Ishikawa (cell line): Measurements from ENCODE around the gene ADIG.

Experiments used
- CEBPB ChIP-seq: IDR thresholded peaks from 2 replicates; pipeline ENCODE4 v1.6.1; 2012
- EGR1 ChIP-seq: IDR thresholded peaks from 2 replicates; pipeline ENCODE4 v1.6.1; 2012
- EP300 ChIP-seq: IDR thresholded peaks from 2 replicates; pipeline ENCODE4 v1.6.1; 2012; ENCODE audit warnings: borderline replicate concordance
- NFIC ChIP-seq: IDR thresholded peaks from 2 replicates; pipeline ENCODE4 v1.6.1; 2012
- RAD21 ChIP-seq: IDR thresholded peaks from 2 replicates; pipeline ENCODE4 v1.6.1; 2012; ENCODE audit warnings: low read depth
- TAF1 ChIP-seq: IDR thresholded peaks from 2 replicates; pipeline ENCODE4 v1.6.1; 2012; ENCODE audit warnings: low read depth, mild to moderate bottlenecking
- TCF12 ChIP-seq: IDR thresholded peaks from 2 replicates; pipeline ENCODE4 v1.6.1; 2012; ENCODE audit warnings: low read depth
- TEAD4 ChIP-seq: IDR thresholded peaks from 2 replicates; pipeline ENCODE4 v1.6.1; 2012
- YY1 ChIP-seq: IDR thresholded peaks from 2 replicates; pipeline ENCODE4 v1.6.1; 2012; ENCODE audit warnings: low read depth
- TF ChIP-seq, protein P1 (sequence below): IDR thresholded peaks from 2 replicates; pipeline ENCODE4 v1.6.1; 2012; ENCODE audit warnings: low read depth, mild to moderate bottlenecking
- TF ChIP-seq, protein P2 (sequence below): IDR thresholded peaks from 2 replicates; pipeline ENCODE4 v1.6.1; 2012
- TF ChIP-seq, protein P3 (sequence below): IDR thresholded peaks from 2 replicates; pipeline ENCODE4 v1.6.1; 2012

DNA sequence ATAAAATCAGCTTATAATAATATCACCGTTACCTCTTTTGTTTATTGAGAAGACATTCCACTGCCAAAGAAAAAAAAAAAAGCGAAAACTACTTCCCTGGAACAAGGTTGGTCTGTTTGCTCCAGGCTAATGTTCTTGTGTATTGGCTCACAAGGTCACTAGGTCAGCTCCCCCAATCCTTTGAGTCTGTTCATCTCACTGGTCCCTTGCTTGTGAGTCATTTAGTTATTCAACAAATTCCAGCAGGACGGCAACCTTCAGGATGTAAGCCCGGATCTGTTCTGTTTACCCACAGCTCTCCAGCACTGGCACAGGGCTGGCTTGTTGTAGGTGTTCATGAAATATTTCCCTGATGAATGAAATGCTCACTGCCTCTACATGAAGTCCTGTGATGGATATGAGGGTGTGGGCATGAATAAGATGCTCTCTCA, 23.9 kb downstream of the ADIG start:
- TF ChIP-seq, protein P1, sequence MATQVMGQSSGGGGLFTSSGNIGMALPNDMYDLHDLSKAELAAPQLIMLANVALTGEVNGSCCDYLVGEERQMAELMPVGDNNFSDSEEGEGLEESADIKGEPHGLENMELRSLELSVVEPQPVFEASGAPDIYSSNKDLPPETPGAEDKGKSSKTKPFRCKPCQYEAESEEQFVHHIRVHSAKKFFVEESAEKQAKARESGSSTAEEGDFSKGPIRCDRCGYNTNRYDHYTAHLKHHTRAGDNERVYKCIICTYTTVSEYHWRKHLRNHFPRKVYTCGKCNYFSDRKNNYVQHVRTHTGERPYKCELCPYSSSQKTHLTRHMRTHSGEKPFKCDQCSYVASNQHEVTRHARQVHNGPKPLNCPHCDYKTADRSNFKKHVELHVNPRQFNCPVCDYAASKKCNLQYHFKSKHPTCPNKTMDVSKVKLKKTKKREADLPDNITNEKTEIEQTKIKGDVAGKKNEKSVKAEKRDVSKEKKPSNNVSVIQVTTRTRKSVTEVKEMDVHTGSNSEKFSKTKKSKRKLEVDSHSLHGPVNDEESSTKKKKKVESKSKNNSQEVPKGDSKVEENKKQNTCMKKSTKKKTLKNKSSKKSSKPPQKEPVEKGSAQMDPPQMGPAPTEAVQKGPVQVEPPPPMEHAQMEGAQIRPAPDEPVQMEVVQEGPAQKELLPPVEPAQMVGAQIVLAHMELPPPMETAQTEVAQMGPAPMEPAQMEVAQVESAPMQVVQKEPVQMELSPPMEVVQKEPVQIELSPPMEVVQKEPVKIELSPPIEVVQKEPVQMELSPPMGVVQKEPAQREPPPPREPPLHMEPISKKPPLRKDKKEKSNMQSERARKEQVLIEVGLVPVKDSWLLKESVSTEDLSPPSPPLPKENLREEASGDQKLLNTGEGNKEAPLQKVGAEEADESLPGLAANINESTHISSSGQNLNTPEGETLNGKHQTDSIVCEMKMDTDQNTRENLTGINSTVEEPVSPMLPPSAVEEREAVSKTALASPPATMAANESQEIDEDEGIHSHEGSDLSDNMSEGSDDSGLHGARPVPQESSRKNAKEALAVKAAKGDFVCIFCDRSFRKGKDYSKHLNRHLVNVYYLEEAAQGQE: no peak
- TF ChIP-seq EP300 (no peak), CEBPB (no peak), TAF1 (no peak), EGR1 (no peak), YY1 (no peak), TCF12 (no peak), NFIC (no peak), RAD21 (no peak), TEAD4 (no peak)
- TF ChIP-seq, protein P2, sequence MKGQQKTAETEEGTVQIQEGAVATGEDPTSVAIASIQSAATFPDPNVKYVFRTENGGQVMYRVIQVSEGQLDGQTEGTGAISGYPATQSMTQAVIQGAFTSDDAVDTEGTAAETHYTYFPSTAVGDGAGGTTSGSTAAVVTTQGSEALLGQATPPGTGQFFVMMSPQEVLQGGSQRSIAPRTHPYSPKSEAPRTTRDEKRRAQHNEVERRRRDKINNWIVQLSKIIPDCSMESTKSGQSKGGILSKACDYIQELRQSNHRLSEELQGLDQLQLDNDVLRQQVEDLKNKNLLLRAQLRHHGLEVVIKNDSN: no peak
- TF ChIP-seq, protein P3, sequence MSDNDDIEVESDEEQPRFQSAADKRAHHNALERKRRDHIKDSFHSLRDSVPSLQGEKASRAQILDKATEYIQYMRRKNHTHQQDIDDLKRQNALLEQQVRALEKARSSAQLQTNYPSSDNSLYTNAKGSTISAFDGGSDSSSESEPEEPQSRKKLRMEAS: no peak
